ENCODE data around the gene KCNF1.

Gene KCNF1

GRCh38 chr2:10920764-10921388, 9.1 kb downstream of the KCNF1 start:
- H3K9me3 Mint-ChIP-seq = no peaks in the 10 kb centered on the region
- H3K27me3 Mint-ChIP-seq = no peaks in the 10 kb centered on the region
- no peaks in the 10 kb centered on the region for H3K4me1 Mint-ChIP-seq
- no peak overlapping the region for H3K27ac Mint-ChIP-seq
- H3K36me3 Mint-ChIP-seq = no peaks in the 10 kb centered on the region
- H3K4me3 Mint-ChIP-seq = no peak overlapping the region

GRCh38 chr2:10921525-10921924, 9.8 kb downstream of the KCNF1 start:
- Mint-ChIP-seq H3K9me3 (no peaks in the 10 kb centered on the region), H3K27ac (no peak overlapping the region), H3K4me3 (no peak overlapping the region), H3K4me1 (no peaks in the 10 kb centered on the region), H3K27me3 (no peaks in the 10 kb centered on the region), H3K36me3 (no peaks in the 10 kb centered on the region)

GRCh38 chr2:10922307-10923007, 10.7 kb downstream of the KCNF1 start:
- Mint-ChIP-seq H3K4me1 (no peaks in the 10 kb centered on the region), H3K27ac (no peak overlapping the region), H3K4me3 (no peak overlapping the region), H3K9me3 (no peaks in the 10 kb centered on the region), H3K36me3 (no peaks in the 10 kb centered on the region), H3K27me3 (no peaks in the 10 kb centered on the region)

- Mint-ChIP-seq H3K27ac (no peak overlapping the region), H3K27me3 (peaks cover under 1% of the 10 kb centered on the region), H3K9me3 (no peaks in the 10 kb centered on the region), H3K4me3 (no peak overlapping the region), H3K36me3 (no peaks in the 10 kb centered on the region), H3K4me1 (no peaks in the 10 kb centered on the region)
These were observed 11.3 kb downstream of the KCNF1 start for GRCh38 chr2:10923008-10923375.

GRCh38 chr2:10923965-10924364, 12.2 kb downstream of the KCNF1 start:
- peaks cover 1% of the 10 kb centered on the region for H3K27me3 Mint-ChIP-seq
- H3K36me3 Mint-ChIP-seq = no peaks in the 10 kb centered on the region
- no peaks in the 10 kb centered on the region for H3K9me3 Mint-ChIP-seq
- no peaks in the 10 kb centered on the region for H3K4me1 Mint-ChIP-seq
- no peak overlapping the region for H3K4me3 Mint-ChIP-seq
- no peak overlapping the region for H3K27ac Mint-ChIP-seq

- Mint-ChIP-seq H3K9me3 (no peaks in the 10 kb centered on the region), H3K4me3 (no peak overlapping the region), H3K36me3 (no peaks in the 10 kb centered on the region), H3K4me1 (no peaks in the 10 kb centered on the region), H3K27me3 (peaks cover 1% of the 10 kb centered on the region), H3K27ac (no peak overlapping the region)
These were observed 12.7 kb downstream of the KCNF1 start for GRCh38 chr2:10924441-10924840.

- no peaks in the 10 kb centered on the region for H3K9me3 Mint-ChIP-seq
- H3K36me3 Mint-ChIP-seq = no peaks in the 10 kb centered on the region
- H3K27ac Mint-ChIP-seq = no peak overlapping the region
- no peak overlapping the region for H3K4me3 Mint-ChIP-seq
- H3K27me3 Mint-ChIP-seq = peaks cover 1% of the 10 kb centered on the region
- no peaks in the 10 kb centered on the region for H3K4me1 Mint-ChIP-seq
These were observed 13.1 kb downstream of the KCNF1 start for GRCh38 chr2:10924859-10925258.

GRCh38 chr2:10926191-10926820, 14.6 kb downstream of the KCNF1 start:
- H3K27ac Mint-ChIP-seq = no peak overlapping the region
- no peaks in the 10 kb centered on the region for H3K36me3 Mint-ChIP-seq
- no peak overlapping the region for H3K4me3 Mint-ChIP-seq
- H3K9me3 Mint-ChIP-seq = no peaks in the 10 kb centered on the region
- peaks cover 1% of the 10 kb centered on the region for H3K27me3 Mint-ChIP-seq
- H3K4me1 Mint-ChIP-seq = no peaks in the 10 kb centered on the region

GRCh38 chr2:10930721-10931516, 19.2 kb downstream of the KCNF1 start:
- Mint-ChIP-seq H3K36me3 (no peaks in the 10 kb centered on the region), H3K27ac (no peak overlapping the region), H3K27me3 (peaks cover 4% of the 10 kb centered on the region), H3K4me3 (no peak overlapping the region), H3K4me1 (no peaks in the 10 kb centered on the region), H3K9me3 (no peaks in the 10 kb centered on the region)

GRCh38 chr2:10931710-10932255, 20.0 kb downstream of the KCNF1 start:
- no peak overlapping the region for H3K27ac Mint-ChIP-seq
- H3K27me3 Mint-ChIP-seq = peaks cover 4% of the 10 kb centered on the region
- H3K9me3 Mint-ChIP-seq = no peaks in the 10 kb centered on the region
- no peak overlapping the region for H3K4me3 Mint-ChIP-seq
- H3K4me1 Mint-ChIP-seq = no peaks in the 10 kb centered on the region
- H3K36me3 Mint-ChIP-seq = no peaks in the 10 kb centered on the region

GRCh38 chr2:10932345-10933151, 20.8 kb downstream of the KCNF1 start:
- H3K27me3 Mint-ChIP-seq = peaks cover 4% of the 10 kb centered on the region
- no peak overlapping the region for H3K4me3 Mint-ChIP-seq
- no peaks in the 10 kb centered on the region for H3K9me3 Mint-ChIP-seq
- H3K4me1 Mint-ChIP-seq = no peaks in the 10 kb centered on the region
- no peak overlapping the region for H3K27ac Mint-ChIP-seq
- H3K36me3 Mint-ChIP-seq = no peaks in the 10 kb centered on the region

GRCh38 chr2:10933700-10934225, 22.0 kb downstream of the KCNF1 start:
- Mint-ChIP-seq H3K27ac (no peak overlapping the region), H3K4me1 (no peaks in the 10 kb centered on the region), H3K4me3 (no peak overlapping the region), H3K36me3 (no peaks in the 10 kb centered on the region), H3K9me3 (peaks cover under 1% of the 10 kb centered on the region), H3K27me3 (peaks cover 3% of the 10 kb centered on the region)

GRCh38 chr2:10934308-10934978, 22.7 kb downstream of the KCNF1 start:
- Mint-ChIP-seq H3K4me1 (no peaks in the 10 kb centered on the region), H3K27me3 (peaks cover 3% of the 10 kb centered on the region), H3K27ac (no peak overlapping the region), H3K36me3 (no peaks in the 10 kb centered on the region), H3K4me3 (no peak overlapping the region), H3K9me3 (peaks cover 7% of the 10 kb centered on the region)

- H3K4me3 Mint-ChIP-seq = no peak overlapping the region
- H3K4me1 Mint-ChIP-seq = no peaks in the 10 kb centered on the region
- H3K27me3 Mint-ChIP-seq = peaks cover 3% of the 10 kb centered on the region
- H3K36me3 Mint-ChIP-seq = no peaks in the 10 kb centered on the region
- peaks cover 8% of the 10 kb centered on the region for H3K9me3 Mint-ChIP-seq
- no peak overlapping the region for H3K27ac Mint-ChIP-seq
These were observed 23.2 kb downstream of the KCNF1 start for GRCh38 chr2:10934979-10935350.

Data from activated naive CD4-positive, alpha-beta T cell treated with anti-CD3 and anti-CD28 coated beads, Interleukin-2, amount 50 U/mL, for 24 hours (primary cell).